COLO668 (cell line): ENCODE results near the gene LPP.

Source experiments
- DNase-seq: peaks from one replicate; lab custom pipeline; 2025; ENCODE audit not compliant: unreplicated experiment; lab: John Stamatoyannopoulos, UW

Gene LPP

GRCh38 chr3:188468196-188468595 lies 314.2 kb downstream of the LPP start:
- no peak for DNase-seq

GRCh38 chr3:188468662-188469061 lies 314.7 kb downstream of the LPP start:
- peak; percentile 8 for DNase-seq

GRCh38 chr3:188469228-188469885 lies 315.4 kb downstream of the LPP start:
- DNase-seq = no peak

GRCh38 chr3:188470508-188471130 lies 316.7 kb downstream of the LPP start:
- DNase-seq = no peak

GRCh38 chr3:188471723-188472122 lies 317.8 kb downstream of the LPP start:
- no peak for DNase-seq

GRCh38 chr3:188472336-188472735 lies 318.4 kb downstream of the LPP start:
- no peak for DNase-seq

GRCh38 chr3:188473045-188473444 lies 319.1 kb downstream of the LPP start:
- no peak for DNase-seq

GRCh38 chr3:188473591-188474288 lies 319.8 kb downstream of the LPP start:
- no peak for DNase-seq

GRCh38 chr3:188476935-188477334 lies 323.0 kb downstream of the LPP start:
- no peak for DNase-seq

GRCh38 chr3:188480011-188480410 lies 326.1 kb downstream of the LPP start:
- DNase-seq = no peak

GRCh38 chr3:188482929-188483328 lies 329.0 kb downstream of the LPP start:
- DNase-seq = no peak

- no peak for DNase-seq
Observed at GRCh38 chr3:188486126-188486525, 332.2 kb downstream of the LPP start.

GRCh38 chr3:188486952-188487351 lies 333.0 kb downstream of the LPP start:
- no peak for DNase-seq

GRCh38 chr3:188487652-188488051 lies 333.7 kb downstream of the LPP start:
- no peak for DNase-seq

- no peak for DNase-seq
Observed at GRCh38 chr3:188488801-188489200, 334.8 kb downstream of the LPP start.

- DNase-seq = no peak
Observed at GRCh38 chr3:188489639-188490405, 335.9 kb downstream of the LPP start.

- DNase-seq = no peak
Observed at GRCh38 chr3:188490416-188490815, 336.5 kb downstream of the LPP start.

GRCh38 chr3:188491276-188491687 lies 337.3 kb downstream of the LPP start:
- DNase-seq = no peak

- no peak for DNase-seq
Observed at GRCh38 chr3:188496390-188496789, 342.4 kb downstream of the LPP start.

GRCh38 chr3:188497021-188497420 lies 343.1 kb downstream of the LPP start:
- DNase-seq = no peak

- no peak for DNase-seq
Observed at GRCh38 chr3:188503647-188504046, 349.7 kb downstream of the LPP start.

GRCh38 chr3:188505151-188505550 lies 351.2 kb downstream of the LPP start:
- no peak for DNase-seq
